ENCODE results near the gene SAMD4B.

Gene SAMD4B

GRCh38 chr19:39430675-39431593, 88.7 kb downstream of the SAMD4B start:
- DNase-seq = no peak

GRCh38 chr19:39432677-39433025, 90.4 kb downstream of the SAMD4B start:
- no peak for DNase-seq

GRCh38 chr19:39433480-39434079, 91.4 kb downstream of the SAMD4B start:
- DNase-seq = no peak

- DNase-seq = no peak
Measured at GRCh38 chr19:39434123-39435076, 92.2 kb downstream of the SAMD4B start.

Measured in NK-92 treated with Interleukin-12 subunit alpha and Interleukin-12 subunit beta, amount 100 ng/mL, for 24 hours (cell line).